ENCODE measurements around the gene TEX2. TPM values are rescaled to one million over a fixed set of nuclear protein-coding genes. Genes with fewer than 3 reads are reported as not detected.

TEX2 gene
- total and polyA plus RNA-seq, 9 of the 15 experiments (the other 6 are each of a cell fraction or from before 2014, with no cell fraction given), result 4.1 to 27.6 (median 19.3) TPM

GRCh38 chr17:64120159-64120810, 142.8 kb downstream of the TEX2 start:
- in situ Hi-C loops (cut with MboI) (no loop called here), intact Hi-C loops (cut with micrococcal nuclease) (no loop called here)
- FAIRE-seq (no peak), ATAC-seq (no peak), DNase-seq (ENCODE audit: extremely low read depth in 1 of 4, low spot score in 3 of 4) (no peak)
- POLR2A ChIA-PET, result interaction anchor here (0.6 to 0.7 kb wide), 4 partner anchors 9 to 34 kb away, joined by 3 to 4 read pairs (median 3); partner anchors contain the start of gene ERN1
- H4K20me1 ChIP-seq (replicated peaks; ENCODE audit: control insufficient read depth, insufficient read depth, low read length), result no peaks in the 10 kb centered on the region
- no peak overlapping the region for H3K4me3 ChIP-seq
- H3K4me1 ChIP-seq (replicated peaks in 1 of 2; ENCODE audit: control insufficient read depth in 2 of 2, insufficient read depth in 2 of 2, low read length in 2 of 2), result peaks cover 6 to 8% of the 10 kb centered on the region in 2 experiments
- peaks cover 4% of the 10 kb centered on the region; the same call in 2 of the 3 replicates for H3K79me2 ChIP-seq (ENCODE audit: control insufficient read depth, insufficient read depth, low read length)
- WGBS (ENCODE audit: insufficient coverage, low coverage, missing lambda C conversion rate), result 67% methylated on average over 3 of the region's 3 CpGs
- H2AFZ ChIP-seq (ENCODE audit: low read depth, low read length), result no peak overlapping the region
- H3K9ac ChIP-seq (ENCODE audit: insufficient read depth in 1 of 2, low read depth in 2 of 2, low read length in 2 of 2), result no peak overlapping the region
- no peak for TF ChIP-seq ZNF639 (CRISPR knock-in tag; conservative IDR thresholded peaks at IDR 0.05 in 1 of 2, IDR thresholded peaks at IDR 0.05 in 1 of 2)
- TF ChIP-seq BRF1 (IDR thresholded peaks at IDR 0.05; ENCODE audit: borderline replicate concordance, extremely low read depth, insufficient read length), result no peak
- no peaks in the 10 kb centered on the region for H3K9me3 ChIP-seq (replicated peaks; ENCODE audit: control insufficient read depth, insufficient read depth, low read depth, low read length)
- CTCF ChIA-PET (ENCODE audit: low intra/inter-chr PET ratio), result interaction anchor here (0.6 kb wide), 1 partner anchor 216 kb away, joined by 4 read pairs; no protein-coding TSS in a partner anchor
- peaks cover 2% of the 10 kb centered on the region; the same call in 1 of the 3 replicates for H3K36me3 ChIP-seq (ENCODE audit: control insufficient read depth, insufficient read depth, low read length)
- H3K4me2 ChIP-seq (ENCODE audit: insufficient read depth, low read length), result no peak overlapping the region
- no peaks in the 10 kb centered on the region for H3K9me1 ChIP-seq (ENCODE audit: control insufficient read depth, insufficient read depth, low read length)
- no peak overlapping the region for H3K27ac ChIP-seq (ENCODE audit: extremely low read depth, low read depth, low read length)
- H3K27me3 ChIP-seq (ENCODE audit: control insufficient read depth in 2 of 2, insufficient read depth in 2 of 2, low read length in 2 of 2), result no peaks in the 10 kb centered on the region
- no TSS peak for BruUV-seq (replicated peaks)
